ENCODE measurements around the gene SMOC2.

The SMOC2 gene

DNA sequence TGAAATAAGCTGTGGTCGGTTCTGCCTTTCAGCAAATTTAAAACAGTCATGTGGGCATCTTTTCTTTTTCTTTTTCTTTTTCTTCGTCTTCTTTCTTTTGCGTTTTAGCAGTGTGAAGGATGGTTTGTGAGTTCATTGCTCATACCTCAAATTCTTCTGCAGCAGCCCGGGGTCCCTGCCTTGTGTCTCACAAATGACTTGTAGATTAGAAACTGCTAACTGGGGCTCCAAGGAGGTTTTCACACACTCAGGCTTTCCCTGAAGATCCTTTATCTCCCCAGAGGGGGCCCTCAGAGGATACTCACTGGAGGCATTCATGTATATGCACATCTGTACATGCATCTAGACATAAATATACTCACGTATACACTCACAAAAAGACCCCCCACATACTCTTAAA, 1.7 kb downstream of the SMOC2 start:
- H3K4me3 ChIP-seq (ENCODE audit: low read depth, low read length): no peak overlapping the region
- no peak for DNase-seq (ENCODE audit: low read depth)
- TF ChIP-seq, protein P1, sequence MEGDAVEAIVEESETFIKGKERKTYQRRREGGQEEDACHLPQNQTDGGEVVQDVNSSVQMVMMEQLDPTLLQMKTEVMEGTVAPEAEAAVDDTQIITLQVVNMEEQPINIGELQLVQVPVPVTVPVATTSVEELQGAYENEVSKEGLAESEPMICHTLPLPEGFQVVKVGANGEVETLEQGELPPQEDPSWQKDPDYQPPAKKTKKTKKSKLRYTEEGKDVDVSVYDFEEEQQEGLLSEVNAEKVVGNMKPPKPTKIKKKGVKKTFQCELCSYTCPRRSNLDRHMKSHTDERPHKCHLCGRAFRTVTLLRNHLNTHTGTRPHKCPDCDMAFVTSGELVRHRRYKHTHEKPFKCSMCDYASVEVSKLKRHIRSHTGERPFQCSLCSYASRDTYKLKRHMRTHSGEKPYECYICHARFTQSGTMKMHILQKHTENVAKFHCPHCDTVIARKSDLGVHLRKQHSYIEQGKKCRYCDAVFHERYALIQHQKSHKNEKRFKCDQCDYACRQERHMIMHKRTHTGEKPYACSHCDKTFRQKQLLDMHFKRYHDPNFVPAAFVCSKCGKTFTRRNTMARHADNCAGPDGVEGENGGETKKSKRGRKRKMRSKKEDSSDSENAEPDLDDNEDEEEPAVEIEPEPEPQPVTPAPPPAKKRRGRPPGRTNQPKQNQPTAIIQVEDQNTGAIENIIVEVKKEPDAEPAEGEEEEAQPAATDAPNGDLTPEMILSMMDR (IDR thresholded peaks at IDR 0.05; ENCODE audit: insufficient read depth, low read depth, low read length, missing control alignments): no peak

DNA sequence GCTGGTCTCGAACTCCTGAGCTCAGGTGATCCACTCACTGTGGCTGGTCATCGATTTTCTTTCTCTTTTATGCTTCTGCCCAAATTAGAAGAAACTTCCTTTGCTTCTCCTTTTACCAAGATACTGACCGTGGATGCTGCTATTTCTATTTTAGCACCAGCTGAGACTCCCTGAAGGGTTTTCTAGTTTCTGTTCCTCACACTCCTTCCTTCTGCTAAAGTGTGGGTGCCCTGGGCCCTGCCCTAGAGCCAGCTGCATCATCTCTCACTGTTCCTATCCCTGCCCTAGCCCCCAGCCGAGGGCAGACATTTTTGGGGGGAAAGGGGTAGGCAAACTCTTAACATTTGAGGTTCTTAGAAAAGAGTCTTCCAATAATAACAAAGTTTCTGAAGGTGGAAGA, 6.3 kb downstream of the SMOC2 start:
- H3K4me3 ChIP-seq (ENCODE audit: low read depth, low read length): no peak overlapping the region
- DNase-seq (ENCODE audit: low read depth): no peak
- TF ChIP-seq, protein P1 (IDR thresholded peaks at IDR 0.05; ENCODE audit: insufficient read depth, low read depth, low read length, missing control alignments): no peak

DNA sequence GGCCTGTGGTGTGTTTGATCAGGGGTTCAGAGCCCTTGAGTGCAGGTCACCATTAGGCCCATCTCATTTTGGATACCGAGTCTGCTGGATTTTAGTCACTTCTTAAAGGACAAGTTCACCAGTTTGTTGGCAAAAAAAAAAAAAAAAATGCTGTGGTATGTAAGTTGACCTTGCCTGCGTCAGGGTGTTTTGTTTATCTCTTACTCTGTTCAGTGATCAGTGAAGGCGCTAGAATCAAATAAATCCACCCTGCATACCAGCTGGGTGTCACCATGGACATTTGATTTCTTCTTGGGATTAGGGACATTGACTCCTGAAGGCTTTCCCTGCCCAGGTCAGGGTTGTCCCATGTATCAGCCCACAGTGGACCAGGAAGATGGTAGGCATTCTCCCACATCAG, 6.7 kb downstream of the SMOC2 start:
- no peak for DNase-seq (ENCODE audit: low read depth)
- no peak overlapping the region for H3K4me3 ChIP-seq (ENCODE audit: low read depth, low read length)
- TF ChIP-seq, protein P1 (IDR thresholded peaks at IDR 0.05; ENCODE audit: insufficient read depth, low read depth, low read length, missing control alignments): no peak

DNA sequence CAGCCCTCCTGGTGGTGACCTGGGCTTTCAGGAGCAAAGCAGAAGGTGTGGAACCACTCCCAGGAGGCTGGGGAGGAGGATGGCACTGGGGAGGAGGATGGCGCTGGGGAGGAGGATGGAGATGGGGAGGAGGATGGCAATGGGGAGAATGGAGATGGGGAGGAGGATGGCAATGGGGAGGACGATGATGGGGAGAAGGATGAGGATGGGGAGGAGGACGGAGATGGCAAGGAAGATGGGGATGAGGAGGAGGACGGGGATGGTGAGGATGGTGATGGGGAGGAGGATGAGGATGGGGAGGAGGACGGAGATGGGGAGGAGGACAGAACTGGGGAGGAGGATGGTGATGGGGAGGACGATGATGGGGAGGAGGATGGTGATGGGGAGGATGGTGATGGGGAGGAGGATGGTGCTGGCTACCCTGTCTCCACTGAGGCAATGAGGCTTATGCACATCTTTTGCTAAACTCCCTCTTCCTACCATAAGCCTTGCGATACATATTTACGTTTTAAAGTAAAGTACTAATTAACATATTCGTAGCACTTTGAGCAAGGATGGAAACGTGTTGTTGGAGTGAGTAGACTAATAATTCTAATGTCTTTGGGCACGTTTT, 7.4 kb downstream of the SMOC2 start:
- TF ChIP-seq, protein P1 (IDR thresholded peaks at IDR 0.05; ENCODE audit: insufficient read depth, low read depth, low read length, missing control alignments): no peak
- DNase-seq (ENCODE audit: low read depth): no peak
- H3K4me3 ChIP-seq (ENCODE audit: low read depth, low read length): no peak overlapping the region

DNA sequence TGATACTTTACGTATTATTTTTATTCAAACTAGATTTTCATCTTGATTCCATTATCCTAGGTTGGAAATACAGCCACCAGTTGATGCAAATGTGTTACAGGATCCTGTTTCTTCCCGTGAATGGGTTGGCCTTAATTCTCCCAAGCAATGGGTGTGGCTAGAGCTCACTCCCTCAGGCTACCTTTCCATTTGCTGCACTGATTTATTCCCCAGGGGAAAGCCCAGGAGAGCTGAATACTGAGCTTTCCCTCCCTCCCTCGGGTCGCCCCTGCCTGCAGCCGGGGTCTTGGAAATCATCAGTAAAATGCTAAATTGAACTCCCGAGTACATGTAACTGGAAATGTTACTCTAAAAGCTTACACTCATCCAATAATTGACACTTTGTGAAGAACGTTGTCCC, 9.9 kb downstream of the SMOC2 start:
- TF ChIP-seq, protein P1 (IDR thresholded peaks at IDR 0.05; ENCODE audit: insufficient read depth, low read depth, low read length, missing control alignments): no peak
- DNase-seq (ENCODE audit: low read depth): no peak
- H3K4me3 ChIP-seq (ENCODE audit: low read depth, low read length): no peak overlapping the region

DNA sequence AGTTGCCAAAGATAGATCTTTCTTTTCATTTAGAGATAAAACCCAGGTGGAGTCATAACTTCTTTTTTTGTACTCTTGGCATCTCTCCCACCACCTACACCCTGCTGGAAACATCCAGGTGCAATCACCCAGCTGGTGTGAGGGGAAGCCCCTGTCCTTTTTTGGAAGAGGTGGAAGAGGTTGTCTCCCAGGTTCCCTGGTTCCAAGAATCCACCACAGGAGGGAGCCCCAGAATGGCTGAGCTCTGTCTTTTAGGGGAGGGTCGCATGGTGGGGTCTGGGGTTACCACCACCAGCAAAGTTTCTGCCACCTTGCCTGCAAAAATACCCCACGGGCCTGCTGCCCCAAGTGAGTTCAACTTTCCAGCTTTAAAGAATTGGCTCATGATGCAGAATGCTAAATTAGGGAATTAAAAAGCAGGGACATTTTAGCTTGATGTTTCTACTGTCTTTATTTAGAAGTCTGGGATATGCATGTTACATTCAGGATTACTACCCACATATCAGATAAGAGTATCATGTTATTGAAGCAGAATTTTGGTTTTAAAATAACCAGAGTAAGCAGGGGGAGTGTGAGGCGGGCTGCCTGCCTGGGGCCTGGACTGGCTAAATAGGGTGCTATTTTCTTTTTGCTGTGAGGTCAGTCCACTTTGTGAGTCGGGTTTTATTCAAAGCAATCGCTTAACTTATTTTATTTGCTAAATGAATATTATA, 11.0 kb downstream of the SMOC2 start:
- no peak overlapping the region for H3K4me3 ChIP-seq (ENCODE audit: low read depth, low read length)
- TF ChIP-seq, protein P1 (IDR thresholded peaks at IDR 0.05; ENCODE audit: insufficient read depth, low read depth, low read length, missing control alignments): no peak
- no peak for DNase-seq (ENCODE audit: low read depth)

Measured in GM12865 (cell line).